Neural progenitor cell (in vitro differentiated cells): ENCODE measurements around the gene RNF41. TPM values are rescaled to one million over a fixed set of nuclear protein-coding genes. Genes with fewer than 3 reads are reported as not detected.

ENCODE experiments used
- DNase-seq: peaks from one replicate; pipeline ENCODE4 v3.0.0-alpha.2; 2016; ENCODE audit warnings: low spot score
- H2AFZ ChIP-seq: fragments of 200-600 bp; sonication (generic); replicated peaks from 2 replicates; pipeline ENCODE4 v1.6.1; 2016; ENCODE audit warnings: antibody characterized with exemption
- H3F3A ChIP-seq: fragments of 200-600 bp; sonication (generic); 2 replicates; pipeline ENCODE4 v1.6.1; 2016; ENCODE audit warnings: antibody characterized with exemption, low read depth
- H3K27ac ChIP-seq: fragments of 200-600 bp; sonication (generic); 2 replicates; pipeline ENCODE4 v1.5.1; 2016; ENCODE audit warnings: mild to moderate bottlenecking
- H3K27me3 ChIP-seq: fragments of 200-600 bp; sonication (generic); 2 replicates; pipeline ENCODE4 v1.6.1; 2016; ENCODE audit warnings: mild to moderate bottlenecking, moderate library complexity
- H3K36me3 ChIP-seq: fragments of 200-600 bp; sonication (generic); 2 replicates; pipeline ENCODE4 v1.5.1; 2016
- H3K4me1 ChIP-seq: fragments of 200-600 bp; sonication (generic); 2 replicates; pipeline ENCODE4 v1.6.1; 2016; ENCODE audit warnings: mixed run types
- H3K4me2 ChIP-seq: fragments of 200-600 bp; sonication (generic); 2 replicates; pipeline ENCODE4 v1.6.1; 2016
- H3K4me3 ChIP-seq: fragments of 200-600 bp; sonication (generic); 2 replicates; pipeline ENCODE4 v1.5.1; 2016
- H3K79me2 ChIP-seq: fragments of 200-600 bp; sonication (generic); 2 replicates; pipeline ENCODE4 v1.6.1; 2016; ENCODE audit warnings: low read depth
- H3K9ac ChIP-seq: fragments of 200-600 bp; sonication (generic); 2 replicates; pipeline ENCODE4 v1.6.1; 2016
- H3K9me3 ChIP-seq: fragments of 200-600 bp; sonication (generic); 2 replicates; pipeline ENCODE4 v1.5.1; 2016; ENCODE audit warnings: low read depth
- H4K20me1 ChIP-seq: fragments of 200-600 bp; sonication (generic); 2 replicates; pipeline ENCODE4 v1.6.1; 2016; ENCODE audit warnings: low read depth
- H3K27ac Mint-ChIP-seq: 3 replicates; pipeline ENCODE4 v1.8.0; 2021; ENCODE audit warnings: mixed read lengths
- H3K27me3 Mint-ChIP-seq: 2 replicates; pipeline ENCODE4 v1.8.0; 2022; ENCODE audit warnings: low read depth, mild to moderate bottlenecking, inconsistent platforms, moderate library complexity, mixed read lengths; ENCODE audit not compliant: insufficient read depth
- H3K36me3 Mint-ChIP-seq: 3 replicates; pipeline ENCODE4 v1.8.0; 2021; ENCODE audit warnings: mixed read lengths
- H3K4me1 Mint-ChIP-seq: 3 replicates; pipeline ENCODE4 v1.8.0; 2021; ENCODE audit warnings: mixed read lengths
- H3K4me3 Mint-ChIP-seq: 3 replicates; pipeline ENCODE4 v1.8.0; 2021; ENCODE audit warnings: mild to moderate bottlenecking, moderate library complexity, mixed read lengths
- H3K9me3 Mint-ChIP-seq: 3 replicates; pipeline ENCODE4 v1.8.0; 2020; ENCODE audit warnings: mixed read lengths
- EZH2 ChIP-seq: fragments of 200-600 bp; sonication (generic); IDR thresholded peaks from 2 replicates; pipeline ENCODE4 v1.6.1; 2017; ENCODE audit warnings: antibody characterized with exemption, mild to moderate bottlenecking, moderate library complexity
- EZH2phosphoT487 ChIP-seq: fragments of 200-600 bp; sonication (generic); IDR thresholded peaks from 2 replicates; pipeline ENCODE4 v1.6.1; 2017; ENCODE audit warnings: antibody characterized with exemption
- total RNA-seq: library from RNA; depleted of rRNA; stranded (reverse); fragments of >200 nt; gene quantifications from 2 replicates; pipeline ENCODE4 v1.2.3, GENCODE V29; 2015; ENCODE audit warnings: low replicate concordance
- TF ChIP-seq, protein P1 (sequence below): fragments of 200-600 bp; sonication (generic); IDR thresholded peaks from 2 replicates; pipeline ENCODE4 v1.5.1; 2017; ENCODE audit warnings: antibody characterized with exemption, mild to moderate bottlenecking

The RNF41 gene
- total RNA-seq, 1 donor from 2014 or later: 52.1 TPM

DNA sequence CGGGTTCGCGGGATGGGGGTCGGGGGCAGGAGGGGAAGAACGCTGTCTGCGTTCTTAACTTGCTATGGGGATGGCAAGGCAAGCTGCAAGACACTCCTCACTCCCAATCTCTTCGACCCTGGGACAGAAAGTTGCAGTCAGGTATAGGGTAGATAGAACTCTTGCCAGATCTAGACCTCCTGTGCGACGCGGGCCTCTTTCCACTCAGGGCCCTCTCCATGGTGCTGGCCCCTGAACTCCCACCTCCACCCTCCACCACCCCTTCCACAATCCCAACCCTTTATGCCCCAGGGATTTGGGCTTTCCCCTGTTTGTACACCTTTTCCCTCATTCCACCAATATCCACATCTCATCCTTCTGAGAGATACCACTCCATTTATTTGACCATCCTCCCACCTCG lies 3.2 kb upstream of the RNF41 start:
- Histone ChIP-seq H3K79me2 (peaks cover 32% of the 10 kb centered on the region), H3K9me3 (no peaks in the 10 kb centered on the region), H3F3A (peaks cover 36% of the 10 kb centered on the region), H3K4me3 (peak overlapping the region; percentile 78), H3K9ac (peak overlapping the region; percentile 64), H4K20me1 (peaks cover 12% of the 10 kb centered on the region), H3K27me3 (no peaks in the 10 kb centered on the region), H3K27ac (no peak overlapping the region), H2AFZ (peak overlapping the region; percentile 88), H3K4me2 (peak overlapping the region; percentile 89), H3K36me3 (no peaks in the 10 kb centered on the region), H3K4me1 (peaks cover 22% of the 10 kb centered on the region)
- H3K36me3 Mint-ChIP-seq: peaks cover 4% of the 10 kb centered on the region
- H3K27me3 Mint-ChIP-seq: peaks cover 7% of the 10 kb centered on the region
- no peaks in the 10 kb centered on the region for H3K9me3 Mint-ChIP-seq
- peak overlapping the region; percentile 76 for H3K27ac Mint-ChIP-seq
- TF ChIP-seq EZH2phosphoT487: no peak
- TF ChIP-seq, protein P1, sequence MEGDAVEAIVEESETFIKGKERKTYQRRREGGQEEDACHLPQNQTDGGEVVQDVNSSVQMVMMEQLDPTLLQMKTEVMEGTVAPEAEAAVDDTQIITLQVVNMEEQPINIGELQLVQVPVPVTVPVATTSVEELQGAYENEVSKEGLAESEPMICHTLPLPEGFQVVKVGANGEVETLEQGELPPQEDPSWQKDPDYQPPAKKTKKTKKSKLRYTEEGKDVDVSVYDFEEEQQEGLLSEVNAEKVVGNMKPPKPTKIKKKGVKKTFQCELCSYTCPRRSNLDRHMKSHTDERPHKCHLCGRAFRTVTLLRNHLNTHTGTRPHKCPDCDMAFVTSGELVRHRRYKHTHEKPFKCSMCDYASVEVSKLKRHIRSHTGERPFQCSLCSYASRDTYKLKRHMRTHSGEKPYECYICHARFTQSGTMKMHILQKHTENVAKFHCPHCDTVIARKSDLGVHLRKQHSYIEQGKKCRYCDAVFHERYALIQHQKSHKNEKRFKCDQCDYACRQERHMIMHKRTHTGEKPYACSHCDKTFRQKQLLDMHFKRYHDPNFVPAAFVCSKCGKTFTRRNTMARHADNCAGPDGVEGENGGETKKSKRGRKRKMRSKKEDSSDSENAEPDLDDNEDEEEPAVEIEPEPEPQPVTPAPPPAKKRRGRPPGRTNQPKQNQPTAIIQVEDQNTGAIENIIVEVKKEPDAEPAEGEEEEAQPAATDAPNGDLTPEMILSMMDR: no peak
- no peak for TF ChIP-seq EZH2
- DNase-seq: peak; percentile 43
- H3K4me3 Mint-ChIP-seq: peak overlapping the region; percentile 98
- H3K4me1 Mint-ChIP-seq: peaks cover 36% of the 10 kb centered on the region

DNA sequence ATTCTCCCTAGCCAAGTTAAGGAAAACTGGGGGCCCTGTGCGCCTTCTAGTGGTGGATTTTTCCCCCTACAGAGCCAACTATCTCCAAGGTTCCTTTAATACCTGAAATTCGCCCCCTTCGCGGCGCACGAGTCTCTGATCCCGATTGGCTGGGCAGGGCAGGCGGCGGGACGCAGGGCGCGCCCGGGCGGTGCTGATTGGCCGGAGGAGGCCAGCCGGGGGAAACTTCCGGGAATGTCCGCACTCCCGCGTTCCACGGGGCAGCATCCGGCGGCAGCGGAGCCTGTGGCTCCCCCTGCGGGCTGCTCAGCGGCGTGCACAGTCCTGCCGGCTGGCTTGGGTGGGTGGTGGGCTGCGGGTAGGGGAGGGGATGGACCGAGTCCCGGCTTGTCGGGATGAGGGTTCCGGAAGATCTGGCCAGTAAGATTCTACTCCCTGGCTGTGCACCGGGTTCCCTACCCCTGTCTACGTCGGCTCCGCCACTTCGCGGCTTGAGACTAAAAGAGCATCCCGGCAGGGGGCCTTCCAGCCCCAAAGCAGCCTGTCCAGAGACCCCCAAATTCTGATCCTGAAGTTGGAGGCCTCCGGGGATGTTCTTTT lies 2.5 kb upstream of the RNF41 start, which contains the start of gene NABP2:
Gene NABP2, plus strand, starts transcription at position 241 of the 600 bp plus-strand sequence. CDS start 515 bp downstream, outside the sequence.
- H3F3A ChIP-seq: peaks cover 36% of the 10 kb centered on the region
- peaks cover 40% of the 10 kb centered on the region for H3K79me2 ChIP-seq
- peak within 1 kb of the TSS; percentile 64 for H3K9ac ChIP-seq
- Mint-ChIP-seq H3K4me3 (peak within 1 kb of the TSS; percentile 98), H3K4me1 (peaks cover 36% of the 10 kb centered on the region), H3K9me3 (no peaks in the 10 kb centered on the region), H3K27me3 (peaks cover 5% of the 10 kb centered on the region), H3K36me3 (peaks cover 4% of the 10 kb centered on the region), H3K27ac (peak within 1 kb of the TSS; percentile 91)
- peaks cover 22% of the 10 kb centered on the region for H3K4me1 ChIP-seq
- H4K20me1 ChIP-seq: peaks cover 12% of the 10 kb centered on the region
- no peak for TF ChIP-seq EZH2
- no peak for TF ChIP-seq EZH2phosphoT487
- TF ChIP-seq, protein P1: peak; percentile 79
- H3K27ac ChIP-seq: peak within 1 kb of the TSS; percentile 89
- no peaks in the 10 kb centered on the region for H3K27me3 ChIP-seq
- DNase-seq: peak; percentile 99
- H3K9me3 ChIP-seq: no peaks in the 10 kb centered on the region
- H3K4me3 ChIP-seq: peak within 1 kb of the TSS; percentile 78
- H3K4me2 ChIP-seq: peak within 1 kb of the TSS; percentile 89
- peak within 1 kb of the TSS; percentile 88 for H2AFZ ChIP-seq
- no peaks in the 10 kb centered on the region for H3K36me3 ChIP-seq

DNA sequence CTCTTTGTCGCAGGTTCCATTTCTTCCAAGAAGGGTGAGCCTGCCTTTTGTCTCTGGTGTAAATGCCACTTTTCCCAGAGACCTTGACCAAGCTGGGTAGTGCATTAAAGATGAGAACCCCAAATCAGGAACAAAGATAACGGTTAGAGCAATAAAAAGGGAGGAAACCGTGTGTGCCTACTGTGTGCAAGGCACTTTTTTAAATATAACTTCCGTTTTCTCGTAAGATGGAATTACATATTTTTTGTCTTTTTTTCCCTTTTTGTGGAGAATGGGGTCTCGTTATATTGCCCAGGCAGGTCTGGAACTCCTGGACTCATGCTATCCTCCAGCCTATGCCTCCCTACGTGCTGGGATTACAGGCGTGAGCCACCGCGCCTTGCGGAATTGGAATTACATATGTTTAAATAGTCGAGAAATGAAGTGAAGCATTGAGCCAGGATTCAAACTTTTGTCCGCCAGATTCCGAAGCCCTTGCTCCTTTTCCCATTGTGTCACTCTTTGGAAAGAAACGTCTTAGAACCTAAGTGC lies 1.9 kb upstream of the RNF41 start:
- H3K9ac ChIP-seq: no peak overlapping the region

More for the DNA sequence above, 1.9 kb upstream of the RNF41 start:
- Histone ChIP-seq H3K79me2 (peaks cover 45% of the 10 kb centered on the region), H3K4me2 (peak overlapping the region; percentile 72), H3K36me3 (no peaks in the 10 kb centered on the region), H3K9me3 (no peaks in the 10 kb centered on the region), H3F3A (peaks cover 36% of the 10 kb centered on the region), H3K27me3 (no peaks in the 10 kb centered on the region), H2AFZ (peak overlapping the region; percentile 77), H3K4me1 (peaks cover 22% of the 10 kb centered on the region), H3K27ac (peak overlapping the region; percentile 89), H3K4me3 (peak overlapping the region; percentile 78), H4K20me1 (peaks cover 12% of the 10 kb centered on the region)
- peaks cover 4% of the 10 kb centered on the region for H3K36me3 Mint-ChIP-seq
- peak overlapping the region; percentile 98 for H3K4me3 Mint-ChIP-seq
- peaks cover 36% of the 10 kb centered on the region for H3K4me1 Mint-ChIP-seq
- peaks cover 5% of the 10 kb centered on the region for H3K27me3 Mint-ChIP-seq
- DNase-seq: no peak
- H3K9me3 Mint-ChIP-seq: no peaks in the 10 kb centered on the region
- peak overlapping the region; percentile 91 for H3K27ac Mint-ChIP-seq
- TF ChIP-seq EZH2phosphoT487 (no peak), EZH2 (no peak)
- TF ChIP-seq, protein P1: no peak
